ENCODE results near the gene CNOT8. TPM values are rescaled to one million over a fixed set of nuclear protein-coding genes. Genes with fewer than 3 reads are reported as not detected.

The CNOT8 gene
- total RNA-seq, 4 donors from 2014 or later = 48.0 to 106 (median 70.3) TPM

- ATAC-seq (ENCODE audit: low FRiP score) (no peak), DNase-seq (ENCODE audit: low spot score) (no peak)
- TF ChIP-seq CTCF (IDR thresholded peaks at IDR 0.05) = no peak
Measured at GRCh38 chr5:154881986-154882385, 23.6 kb downstream of the CNOT8 start.

- no peak for ATAC-seq (ENCODE audit: low FRiP score)
- DNase-seq (ENCODE audit: low spot score) = no peak
- no peak for TF ChIP-seq CTCF (IDR thresholded peaks at IDR 0.05)
Measured at GRCh38 chr5:154884424-154884823, 26.0 kb downstream of the CNOT8 start.

- DNase-seq (ENCODE audit: low spot score) = no peak
- no peak for TF ChIP-seq CTCF (IDR thresholded peaks at IDR 0.05)
- ATAC-seq (ENCODE audit: low FRiP score) = no peak
Measured at GRCh38 chr5:154885439-154885838, 27.0 kb downstream of the CNOT8 start.

- ATAC-seq (ENCODE audit: low FRiP score) (no peak), DNase-seq (ENCODE audit: low spot score) (no peak)
- TF ChIP-seq CTCF (IDR thresholded peaks at IDR 0.05) = no peak
Measured at GRCh38 chr5:154892369-154892771, 33.9 kb downstream of the CNOT8 start.

- no peak for ATAC-seq (ENCODE audit: low FRiP score)
- TF ChIP-seq CTCF (IDR thresholded peaks at IDR 0.05) = no peak
- no peak for DNase-seq (ENCODE audit: low spot score)
Measured at GRCh38 chr5:154893381-154893780, 35.0 kb downstream of the CNOT8 start.

- DNase-seq (ENCODE audit: low spot score) (no peak), ATAC-seq (ENCODE audit: low FRiP score) (no peak)
- TF ChIP-seq CTCF (IDR thresholded peaks at IDR 0.05) = no peak
Measured at GRCh38 chr5:154895606-154896561, 37.5 kb downstream of the CNOT8 start.
